Stimulated activated CD4-positive, alpha-beta T cell treated with anti-CD3 and anti-CD28 coated beads, Interleukin-1b, Interleukin-23, amount 100 ng/mL, for 1 hour (primary cell): ENCODE measurements around the gene COL5A2.

Experiments
- DNase-seq, 2 donors: peaks; one replicate each; pipeline ENCODE4 v3.0.0-alpha.2; 2020; ENCODE audit warnings: low read depth in 2 of 2

The COL5A2 gene

GRCh38 chr2:189179570-189179950 lies at the start of gene COL5A2:
Gene COL5A2 (minus strand): TSS chr2:189179761. CDS start chr2:189179604, 157 bp downstream.
- no peak for DNase-seq

- no peak for DNase-seq
Measured at GRCh38 chr2:189226017-189226416, 46.5 kb upstream of the COL5A2 start.

- DNase-seq: no peak
Measured at GRCh38 chr2:189225032-189225431, 45.5 kb upstream of the COL5A2 start.

- DNase-seq: no peak
Measured at GRCh38 chr2:189222468-189223105, 43.0 kb upstream of the COL5A2 start.

- DNase-seq: no peak
Measured at GRCh38 chr2:189221811-189222467, 42.4 kb upstream of the COL5A2 start.

GRCh38 chr2:189218236-189218635 lies 38.7 kb upstream of the COL5A2 start:
- DNase-seq: no peak

- DNase-seq: no peak
Measured at GRCh38 chr2:189217541-189217940, 38.0 kb upstream of the COL5A2 start.

- DNase-seq: no peak
Measured at GRCh38 chr2:189217051-189217450, 37.5 kb upstream of the COL5A2 start.

GRCh38 chr2:189214484-189214883 lies 34.9 kb upstream of the COL5A2 start:
- no peak for DNase-seq

- DNase-seq: no peak
Measured at GRCh38 chr2:189213250-189213649, 33.7 kb upstream of the COL5A2 start.

- no peak for DNase-seq
Measured at GRCh38 chr2:189210250-189211087, 30.9 kb upstream of the COL5A2 start.

GRCh38 chr2:189208254-189208653 lies 28.7 kb upstream of the COL5A2 start:
- no peak for DNase-seq

GRCh38 chr2:189204322-189204941 lies 24.9 kb upstream of the COL5A2 start:
- DNase-seq: no peak

- DNase-seq: no peak
Measured at GRCh38 chr2:189203177-189203799, 23.7 kb upstream of the COL5A2 start.

- no peak for DNase-seq
Measured at GRCh38 chr2:189199797-189200196, 20.2 kb upstream of the COL5A2 start.

GRCh38 chr2:189192766-189193165 lies 13.2 kb upstream of the COL5A2 start:
- DNase-seq: no peak

GRCh38 chr2:189191766-189192165 lies 12.2 kb upstream of the COL5A2 start:
- DNase-seq: no peak

GRCh38 chr2:189190685-189191084 lies 11.1 kb upstream of the COL5A2 start:
- DNase-seq: no peak

- DNase-seq: no peak
Measured at GRCh38 chr2:189188115-189188805, 8.7 kb upstream of the COL5A2 start.

GRCh38 chr2:189183170-189183569 lies 3.6 kb upstream of the COL5A2 start:
- no peak for DNase-seq

GRCh38 chr2:189181706-189182105 lies 2.1 kb upstream of the COL5A2 start:
- DNase-seq: no peak
